Measurements from ENCODE around the gene RABL6.
"Not testable (repeated sequence)": the region's sequence is repeated elsewhere in the genome, so short reads cannot be mapped to it uniquely, and the experiment has no call there.

RABL6 gene, protein sequence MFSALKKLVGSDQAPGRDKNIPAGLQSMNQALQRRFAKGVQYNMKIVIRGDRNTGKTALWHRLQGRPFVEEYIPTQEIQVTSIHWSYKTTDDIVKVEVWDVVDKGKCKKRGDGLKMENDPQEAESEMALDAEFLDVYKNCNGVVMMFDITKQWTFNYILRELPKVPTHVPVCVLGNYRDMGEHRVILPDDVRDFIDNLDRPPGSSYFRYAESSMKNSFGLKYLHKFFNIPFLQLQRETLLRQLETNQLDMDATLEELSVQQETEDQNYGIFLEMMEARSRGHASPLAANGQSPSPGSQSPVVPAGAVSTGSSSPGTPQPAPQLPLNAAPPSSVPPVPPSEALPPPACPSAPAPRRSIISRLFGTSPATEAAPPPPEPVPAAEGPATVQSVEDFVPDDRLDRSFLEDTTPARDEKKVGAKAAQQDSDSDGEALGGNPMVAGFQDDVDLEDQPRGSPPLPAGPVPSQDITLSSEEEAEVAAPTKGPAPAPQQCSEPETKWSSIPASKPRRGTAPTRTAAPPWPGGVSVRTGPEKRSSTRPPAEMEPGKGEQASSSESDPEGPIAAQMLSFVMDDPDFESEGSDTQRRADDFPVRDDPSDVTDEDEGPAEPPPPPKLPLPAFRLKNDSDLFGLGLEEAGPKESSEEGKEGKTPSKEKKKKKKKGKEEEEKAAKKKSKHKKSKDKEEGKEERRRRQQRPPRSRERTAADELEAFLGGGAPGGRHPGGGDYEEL
- 80.0 to 101 reads per million in 2 experiments for total RNA-seq

DNA sequence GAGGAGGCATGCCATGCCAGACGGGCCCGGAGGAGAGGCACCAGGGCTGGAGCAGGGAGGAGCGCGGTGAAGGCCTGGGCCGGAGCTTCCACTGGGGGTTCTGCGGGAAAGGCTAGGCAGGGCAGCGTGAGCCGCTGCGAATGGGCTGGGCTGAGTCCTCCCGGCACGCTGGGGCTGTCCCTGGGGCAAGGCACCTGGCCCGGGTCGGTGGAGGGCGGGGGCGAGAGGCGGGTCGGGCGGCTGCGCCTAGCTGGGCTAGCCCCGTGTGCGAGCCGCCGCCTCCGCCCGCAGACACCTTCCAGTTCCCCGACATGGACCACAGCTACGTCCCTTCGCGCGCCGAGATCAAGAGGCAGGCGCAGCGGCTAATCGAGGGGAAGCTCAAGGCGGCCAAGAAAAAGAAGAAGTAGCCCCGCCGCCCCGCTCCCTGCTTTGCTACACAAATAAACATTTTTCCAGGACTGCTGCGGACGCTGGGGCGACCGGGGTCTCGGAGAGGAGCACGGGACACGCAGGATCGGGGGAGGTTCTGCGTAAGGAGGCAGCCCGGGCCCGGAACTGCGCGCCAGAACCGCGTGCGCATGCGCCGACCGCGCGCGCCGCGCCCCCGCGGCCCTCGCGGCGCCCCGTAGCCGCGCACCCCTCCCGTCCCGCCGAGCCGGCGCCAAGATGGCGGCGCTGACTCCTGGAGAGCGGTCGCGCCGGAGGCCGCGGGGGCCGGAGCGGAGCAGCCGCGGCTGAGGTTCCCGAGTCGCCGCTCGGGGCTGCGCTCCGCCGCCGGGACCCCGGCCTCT, at the start of gene RABL6:
Gene RABL6, plus strand, starts transcription at position 668 of the 794 bp plus-strand sequence. CDS start 249 bp downstream, outside the sequence.
- DNase-seq (ENCODE audit: low read depth): peak; percentile 72

DNA sequence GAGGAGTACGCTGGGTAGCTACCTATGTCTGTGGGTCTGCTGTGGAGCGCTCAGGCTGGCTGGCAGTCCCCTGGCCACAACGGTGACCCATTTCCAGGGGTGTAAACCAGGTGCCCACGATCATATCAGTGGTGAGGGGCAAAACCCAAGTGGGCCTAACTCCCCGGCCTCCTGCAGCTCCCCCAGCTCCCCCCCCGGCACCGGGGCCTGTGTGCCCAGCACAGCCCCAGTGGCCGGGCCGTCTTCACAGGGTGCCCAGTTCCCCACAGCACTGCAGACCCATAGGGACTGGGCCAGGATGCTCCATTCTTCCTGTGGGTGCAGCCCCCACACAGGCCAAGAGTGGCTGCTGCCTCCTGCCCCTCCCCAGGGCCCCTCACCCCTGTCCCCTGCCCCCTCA, 48.7 kb upstream of the RABL6 start:
- no peak for DNase-seq (ENCODE audit: low read depth)

DNA sequence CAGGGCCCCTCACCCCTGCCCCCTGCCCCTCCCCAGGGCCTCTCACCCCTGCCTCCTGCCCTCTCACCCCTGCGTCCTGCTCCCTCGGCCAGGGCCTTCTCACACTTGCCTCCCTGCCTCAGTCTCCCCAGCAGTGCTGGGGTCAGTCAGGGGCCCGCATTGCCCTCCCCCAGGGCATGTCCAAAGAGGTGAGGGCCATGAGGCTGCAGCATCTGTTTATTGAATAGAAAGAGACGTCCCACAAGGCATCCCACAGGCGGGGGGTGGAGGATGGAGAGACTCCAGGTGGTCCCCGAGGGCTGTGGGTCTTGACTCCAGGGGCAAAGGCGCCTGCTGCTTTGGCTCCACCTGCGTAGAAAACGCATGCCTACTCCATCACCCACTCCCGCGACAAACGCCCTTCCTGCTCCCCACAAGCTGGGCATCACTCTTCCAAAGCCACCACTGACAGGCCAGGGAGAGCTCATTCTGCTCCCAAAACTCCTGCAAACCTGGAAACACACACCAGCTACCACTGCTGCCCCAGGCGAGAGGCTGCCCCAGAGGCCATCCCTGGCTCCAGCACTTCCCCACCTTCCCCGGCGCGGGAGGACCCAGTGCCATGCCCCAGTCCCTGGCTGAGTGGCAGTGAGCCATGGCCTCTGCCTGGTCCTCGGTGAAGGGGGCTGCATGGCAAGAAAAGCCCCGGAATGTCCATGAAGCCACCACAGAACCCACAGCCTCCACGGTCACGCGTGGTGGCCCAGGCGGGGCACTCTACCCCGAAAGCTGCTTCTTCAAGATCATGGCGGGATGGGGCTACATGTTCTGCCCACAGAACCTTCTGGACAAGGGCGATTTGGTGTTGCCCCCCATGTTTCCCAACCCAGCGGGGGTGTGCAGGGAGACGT, 48.1 kb upstream of the RABL6 start:
- no peak for DNase-seq (ENCODE audit: low read depth)

DNA sequence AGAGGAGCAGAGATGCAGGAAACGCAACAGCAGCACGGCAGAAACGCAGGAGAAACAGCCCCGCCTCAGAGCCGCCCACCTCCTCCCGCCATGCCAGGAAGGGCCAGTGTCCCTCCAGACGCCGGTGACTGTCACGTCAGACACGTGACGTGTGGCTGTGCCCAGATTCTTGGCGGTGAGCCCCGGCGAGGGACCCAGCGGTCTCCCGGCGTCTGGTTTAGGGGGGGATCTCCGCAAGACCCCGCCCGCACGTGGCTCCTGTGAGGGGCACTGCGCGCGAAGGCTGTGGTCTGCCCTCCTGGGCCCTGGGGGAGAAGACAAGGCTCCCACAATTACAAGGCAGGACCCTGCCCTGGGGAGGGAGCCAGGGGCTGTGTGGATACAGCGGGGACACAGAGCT, 47.3 kb upstream of the RABL6 start:
- no peak for DNase-seq (ENCODE audit: low read depth)

DNA sequence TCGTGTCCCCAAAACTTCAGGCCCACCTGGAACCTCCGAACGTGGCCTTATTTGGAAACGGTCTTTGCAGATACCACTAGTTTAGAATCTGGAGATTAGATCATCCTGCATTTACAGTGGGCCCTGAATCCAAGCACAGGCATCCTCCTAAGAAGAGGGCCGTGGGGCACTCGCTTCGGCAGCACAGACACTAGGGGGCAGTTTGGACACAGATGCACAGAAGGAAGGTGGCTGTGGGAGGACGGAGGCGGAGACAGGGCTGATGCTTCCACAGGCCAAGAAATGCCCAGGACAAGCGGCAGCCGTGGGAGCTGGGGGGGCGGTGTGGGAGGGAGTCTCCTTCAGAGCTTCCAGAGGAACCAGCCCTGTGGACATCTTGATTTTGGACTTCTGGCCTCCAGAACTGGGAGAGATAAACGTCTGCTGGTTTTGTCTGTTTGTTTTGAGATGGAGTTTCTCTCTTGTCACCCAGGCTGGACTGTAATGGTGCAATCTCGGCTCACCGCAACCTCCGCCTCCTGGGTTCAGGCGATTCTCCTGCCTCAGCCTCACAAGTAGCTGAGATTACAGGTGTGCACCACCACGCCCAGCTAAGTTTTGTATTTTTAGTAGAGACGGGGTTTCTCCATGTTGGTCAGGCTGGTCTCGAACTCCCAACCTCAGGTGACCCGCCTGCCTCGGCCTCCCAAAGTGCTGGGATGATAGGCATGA, 46.8 kb upstream of the RABL6 start:
- not testable (repeated sequence) for DNase-seq (ENCODE audit: low read depth)

DNA sequence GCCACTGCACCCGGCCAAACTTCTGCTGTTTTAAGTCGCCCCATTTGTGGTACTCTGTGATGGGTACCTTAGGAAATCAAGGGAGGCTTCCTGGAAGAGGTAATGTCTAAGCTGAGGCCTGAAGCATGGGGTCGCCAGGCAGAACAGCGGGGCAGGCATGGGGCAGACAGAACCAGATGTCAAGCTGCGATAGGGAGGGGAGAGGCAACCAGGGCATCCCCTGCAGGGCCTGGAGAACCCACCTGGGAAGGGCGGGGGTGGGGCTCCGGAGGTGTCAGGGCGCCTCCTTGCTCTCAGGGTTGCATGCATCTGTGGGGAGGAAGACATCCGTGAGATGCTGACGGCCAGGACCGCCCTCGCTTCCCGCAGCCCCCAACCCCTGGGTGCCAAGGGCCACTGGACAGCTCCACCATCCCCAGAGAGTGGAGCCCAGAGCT, 46.2 kb upstream of the RABL6 start:
- no peak for DNase-seq (ENCODE audit: low read depth)

DNA sequence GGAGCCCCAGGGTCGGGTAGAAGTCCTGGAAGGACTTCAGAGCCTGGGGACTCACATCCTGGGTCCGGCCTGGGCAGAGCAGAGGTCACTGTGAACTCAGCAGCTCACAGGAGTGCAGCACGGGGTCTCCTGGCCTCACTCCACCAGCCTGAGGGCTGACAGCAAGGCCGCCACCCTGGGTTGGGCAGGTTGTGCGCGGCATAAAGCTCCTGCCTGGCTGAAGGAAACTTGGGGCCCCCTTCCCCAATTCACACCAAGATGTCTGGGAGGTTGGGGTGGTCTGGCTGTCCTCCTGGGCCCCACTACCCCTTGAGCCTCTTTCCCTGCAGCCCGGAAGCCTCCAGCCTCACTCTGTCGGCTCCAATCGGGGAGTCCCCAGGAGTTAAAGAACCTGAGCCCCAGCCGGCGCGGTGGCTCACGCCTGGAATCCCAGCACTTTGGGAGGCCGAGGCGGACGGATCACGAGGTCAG, 45.5 kb upstream of the RABL6 start:
- DNase-seq (ENCODE audit: low read depth): no peak

DNA sequence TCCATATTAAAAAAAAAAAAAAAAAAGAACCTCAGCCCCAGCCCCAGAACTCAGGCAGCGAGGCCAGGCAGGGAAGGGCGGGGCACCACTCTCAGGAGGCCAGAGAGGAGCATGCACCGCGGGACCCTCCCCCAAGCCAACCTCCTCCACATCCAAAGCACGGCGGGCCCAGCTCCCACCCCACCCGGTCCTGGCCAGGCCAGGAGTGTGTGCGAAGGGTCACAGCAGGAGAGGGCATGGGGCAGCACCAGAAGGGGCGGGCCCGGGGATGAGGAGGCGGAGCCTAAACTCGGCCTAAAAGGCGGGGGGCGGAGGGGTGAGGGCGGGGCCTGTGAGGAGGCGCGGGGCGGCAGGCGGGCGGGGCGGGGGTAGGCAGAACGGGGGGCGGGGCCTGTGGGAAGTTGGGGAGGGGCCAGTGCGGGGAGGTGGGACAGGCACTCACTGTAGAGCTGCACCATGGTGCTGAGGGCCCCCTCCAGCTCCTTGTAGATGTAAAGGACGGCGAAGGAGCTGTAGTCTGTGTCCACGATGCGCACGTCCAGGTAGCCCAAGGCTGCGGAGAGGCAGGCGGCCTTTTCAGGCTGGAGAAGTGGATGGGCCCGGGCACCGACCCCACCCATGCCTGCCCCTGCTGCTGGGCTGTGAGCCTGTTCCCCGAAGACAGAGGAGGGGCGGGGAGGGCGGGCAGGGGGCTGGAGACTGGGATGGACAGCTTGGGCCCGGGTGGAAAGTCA, 44.7 kb upstream of the RABL6 start:
- DNase-seq (ENCODE audit: low read depth): no peak

DNA sequence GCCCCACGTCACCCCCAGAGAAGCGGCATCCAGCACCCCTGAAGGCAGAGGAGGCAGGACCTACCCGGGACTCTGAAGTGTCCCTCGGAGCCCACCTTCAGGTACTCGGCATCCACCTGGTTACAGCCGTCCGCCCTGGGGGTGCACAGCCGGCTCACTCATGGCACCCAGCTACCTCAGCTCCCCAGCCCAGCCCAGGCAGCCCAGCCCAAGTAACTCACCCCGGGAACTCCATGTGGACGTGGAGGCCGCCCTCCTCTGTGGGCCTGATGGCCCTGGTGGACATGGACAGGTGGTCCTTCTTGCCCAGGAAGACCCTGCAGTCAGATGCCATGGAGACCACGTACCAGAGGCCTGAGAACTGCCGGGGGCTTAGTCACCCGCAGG, 44.1 kb upstream of the RABL6 start:
- DNase-seq (ENCODE audit: low read depth): no peak

DNA sequence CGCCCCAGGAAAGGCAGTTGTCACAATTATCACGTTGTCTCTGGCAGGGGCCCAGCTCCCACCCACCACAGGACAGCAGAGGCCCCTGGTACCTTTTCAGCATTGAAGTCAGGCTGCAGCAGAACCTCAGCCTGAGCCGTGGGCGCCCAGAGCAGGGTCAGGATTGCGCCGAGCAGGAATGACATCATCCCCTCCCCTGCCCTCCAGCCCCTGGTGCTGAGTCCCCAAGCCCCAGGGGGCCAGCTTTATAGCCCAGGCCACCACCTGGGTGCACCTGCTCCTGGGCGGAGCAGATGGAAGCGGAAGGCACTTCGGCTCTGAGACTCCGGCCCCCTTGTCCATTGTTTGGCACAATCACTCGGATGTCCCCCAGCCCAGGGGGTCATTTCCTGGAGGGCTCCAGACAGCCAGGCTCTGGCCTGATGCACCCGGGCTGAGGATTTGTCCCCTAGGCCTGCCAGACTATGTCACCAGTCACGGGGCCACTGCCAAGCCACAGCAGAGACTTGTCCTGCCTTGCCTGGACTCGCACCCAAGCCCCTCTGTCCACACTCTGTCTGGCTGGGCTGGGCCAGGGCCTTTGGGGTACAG, 43.4 kb upstream of the RABL6 start, which contains the start of gene LCN15:
Gene LCN15, minus strand, starts transcription at position 218 of the 591 bp plus-strand sequence. Its CDS starts 30 bp downstream, at position 188.
- DNase-seq (ENCODE audit: low read depth): no peak

DNA sequence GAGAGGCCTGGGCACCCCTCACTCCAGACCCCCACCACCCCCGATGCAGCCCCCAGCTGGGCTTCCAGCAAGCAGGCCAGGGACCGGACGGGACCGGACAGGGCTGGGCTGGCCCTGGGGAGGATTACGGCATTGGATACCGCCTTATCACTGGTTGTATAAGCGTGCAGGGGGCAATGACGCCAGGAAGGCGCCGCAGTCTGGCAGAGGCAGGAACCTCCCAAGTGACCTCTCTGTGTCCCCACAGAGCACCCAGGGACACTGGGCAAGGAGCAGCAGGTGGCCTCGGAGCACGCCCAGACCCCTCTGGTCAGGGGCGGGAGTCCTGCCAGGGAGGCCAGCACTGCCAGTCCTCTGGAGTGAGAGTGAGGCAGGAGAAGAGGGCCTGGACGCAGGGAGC, 42.7 kb upstream of the RABL6 start:
- DNase-seq (ENCODE audit: low read depth): no peak

DNA sequence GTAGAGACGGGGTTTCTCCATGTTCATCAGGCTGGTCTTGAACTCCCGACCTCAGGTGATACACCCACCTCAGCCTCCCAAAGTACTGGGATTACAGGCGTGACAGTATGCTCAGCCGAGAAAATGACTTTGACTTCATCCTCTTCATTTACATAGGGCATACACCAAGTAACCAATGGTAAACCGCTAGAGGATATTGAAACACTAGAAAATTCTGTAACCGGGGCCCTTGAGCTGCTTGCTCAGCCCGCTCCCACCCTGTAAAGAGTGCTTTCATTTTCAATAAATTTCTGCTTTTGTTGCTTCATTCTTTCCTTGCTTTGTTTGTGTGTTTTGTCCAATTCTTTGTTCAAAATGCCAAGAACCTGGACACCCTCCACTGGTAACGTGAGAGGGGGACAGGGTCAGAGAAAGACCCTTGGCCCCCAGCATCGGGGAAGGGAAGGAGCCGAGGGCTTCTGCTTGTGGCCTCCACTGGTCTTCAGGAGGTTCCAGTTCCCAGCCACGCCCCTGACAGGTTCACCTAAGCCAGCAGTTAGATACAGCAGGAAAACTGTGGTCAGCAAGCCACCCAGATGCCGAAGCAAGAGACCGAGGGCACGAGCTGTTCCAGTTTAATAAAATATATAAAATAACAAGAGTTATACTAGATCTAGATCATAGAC, 41.9 kb upstream of the RABL6 start:
- not testable (repeated sequence) for DNase-seq (ENCODE audit: low read depth)

DNA sequence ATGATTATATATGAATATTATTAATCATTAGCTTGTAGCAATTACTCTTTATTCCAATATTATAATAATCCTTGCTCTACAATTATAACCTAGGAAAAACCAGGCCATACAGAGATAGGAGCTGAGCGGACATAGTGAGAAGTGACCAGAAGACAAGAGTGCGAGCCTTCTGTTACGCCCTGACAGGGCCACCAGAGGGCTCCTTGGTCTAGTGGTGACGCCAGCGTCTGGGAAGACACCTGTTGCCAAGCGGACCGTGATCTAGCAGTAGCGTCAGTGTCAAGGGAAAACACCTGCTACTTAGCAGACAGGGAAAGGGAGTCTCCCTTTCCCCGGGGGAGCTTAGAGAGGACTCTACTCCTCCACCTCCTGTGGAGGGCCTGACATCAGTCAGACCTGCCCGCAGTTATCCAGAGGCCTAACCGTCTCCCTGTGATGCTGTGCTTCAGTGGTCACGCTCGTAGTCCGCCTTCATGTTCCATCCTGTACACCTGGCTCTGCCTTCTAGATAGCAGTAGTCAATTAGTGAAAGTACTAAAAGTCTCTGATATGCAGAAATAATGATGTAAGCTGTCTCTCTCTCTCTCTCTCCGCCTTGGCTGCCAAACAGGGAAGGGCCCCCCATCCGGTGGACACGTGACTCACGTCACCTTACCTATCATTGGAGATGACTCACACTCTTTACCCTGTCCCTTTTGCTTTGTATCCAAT, 41.2 kb upstream of the RABL6 start:
- DNase-seq (ENCODE audit: low read depth): peak; percentile 26

DNA sequence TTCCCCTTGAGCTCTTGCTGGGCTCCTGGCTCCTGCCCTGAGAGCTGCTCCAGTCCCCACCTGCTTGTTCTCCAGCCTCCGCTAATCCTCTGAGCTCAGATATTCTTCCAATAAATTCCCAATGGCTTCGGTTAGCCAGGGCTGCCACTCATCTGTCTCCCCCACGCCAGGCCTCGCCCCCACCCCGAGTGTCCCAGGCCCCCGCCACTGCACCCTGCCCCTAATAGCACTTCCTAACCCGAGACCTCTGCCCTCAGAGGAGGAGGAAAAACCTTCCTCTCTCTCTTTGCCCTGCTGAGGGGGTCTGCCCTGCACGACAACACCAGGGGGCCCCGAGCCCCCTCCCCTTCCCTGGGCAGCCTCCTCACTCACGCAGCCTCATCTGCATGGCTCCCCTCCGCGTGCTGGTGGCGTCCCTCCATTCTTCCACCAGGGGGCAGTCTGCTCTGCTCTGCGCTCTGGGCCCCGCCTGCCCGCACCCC, 38.0 kb upstream of the RABL6 start:
- no peak for DNase-seq (ENCODE audit: low read depth)

DNA sequence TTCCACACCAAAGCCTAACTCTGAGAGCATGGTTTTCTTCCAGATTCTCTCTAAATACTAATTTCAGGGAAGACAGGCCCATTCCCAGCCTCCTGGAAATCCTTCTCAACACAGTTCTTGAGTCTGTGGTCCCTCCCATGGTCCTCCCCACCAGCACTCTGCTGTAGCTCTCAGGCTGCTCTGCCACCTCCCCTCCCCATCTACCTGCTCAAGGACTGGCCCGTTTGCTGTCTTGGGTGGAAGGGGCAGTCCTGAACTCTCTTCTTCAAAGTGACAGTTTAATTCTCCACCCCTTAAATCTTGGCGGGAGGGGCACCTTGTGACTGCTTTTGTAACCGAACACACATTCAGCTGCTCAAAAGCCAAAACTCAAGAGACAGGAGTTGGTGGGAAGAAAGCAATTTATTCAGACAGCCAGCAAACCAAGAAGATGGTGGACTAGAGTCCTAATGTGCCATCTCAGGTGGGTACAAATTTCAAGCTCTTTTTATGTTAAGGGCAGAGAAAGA, 35.8 kb upstream of the RABL6 start:
- no peak for DNase-seq (ENCODE audit: low read depth)

DNA sequence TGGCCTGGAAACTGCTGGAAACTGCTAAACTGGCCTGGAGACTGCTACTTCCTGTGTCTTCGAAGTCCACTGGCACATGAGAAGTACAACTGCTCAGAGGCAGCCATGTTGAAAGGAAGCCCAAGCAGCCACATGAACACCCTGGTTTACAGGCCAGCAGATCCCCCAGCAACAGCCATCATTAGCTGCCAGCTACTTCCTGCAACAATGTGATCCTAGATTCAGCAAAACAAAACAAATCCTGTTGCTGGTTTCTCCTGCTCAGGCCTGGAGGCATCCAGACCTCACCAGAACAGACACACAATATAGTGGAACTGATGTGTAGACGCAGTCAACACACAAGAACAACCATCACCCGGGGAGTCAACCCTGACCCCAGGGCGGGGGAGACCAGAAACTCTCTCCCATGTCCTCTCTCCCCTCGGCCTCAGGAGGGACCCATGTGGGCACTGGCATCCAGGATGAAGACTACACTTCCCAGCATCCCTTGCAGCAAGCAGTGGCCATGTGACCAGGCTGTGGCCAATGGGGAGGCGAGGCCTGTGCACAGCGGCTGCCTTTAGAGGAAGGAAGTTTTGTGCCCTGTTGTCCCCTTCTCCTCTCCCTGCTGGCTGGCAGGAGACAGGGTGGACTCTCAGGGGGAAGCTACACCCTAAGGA, 34.2 kb upstream of the RABL6 start:
- no peak for DNase-seq (ENCODE audit: low read depth)

DNA sequence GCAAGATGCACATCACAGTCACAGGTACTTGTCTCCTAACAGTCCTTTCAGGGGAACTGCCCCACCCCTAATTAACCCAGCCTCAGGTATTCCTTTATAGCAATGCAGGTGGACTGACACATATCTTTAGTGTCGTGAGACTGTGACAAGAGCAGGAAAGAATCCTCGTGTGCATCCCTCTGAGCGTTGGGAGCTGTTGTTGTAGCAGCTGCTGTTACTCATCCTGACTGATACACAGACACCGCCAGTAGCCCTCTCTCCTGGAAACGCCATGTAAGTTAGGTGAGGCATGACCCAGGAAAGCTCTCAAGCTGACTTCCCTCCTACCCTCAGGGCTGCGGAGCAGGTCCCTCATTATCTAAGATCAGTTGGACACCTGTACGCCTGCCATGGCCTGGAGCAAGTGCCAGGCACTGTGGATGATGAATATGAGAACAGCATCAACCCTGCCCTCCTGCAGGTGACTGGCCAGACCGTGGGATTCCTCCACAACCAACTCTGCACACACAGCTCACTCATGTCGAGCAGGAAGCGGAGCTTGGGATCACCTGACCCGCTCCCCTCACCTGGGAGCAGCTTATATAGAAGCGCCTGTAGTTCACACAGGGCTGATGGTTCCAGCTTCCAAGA, 33.2 kb upstream of the RABL6 start:
- no peak for DNase-seq (ENCODE audit: low read depth)

Data from T follicular helper cell (primary cell).